Activated CD4-positive, CD25-positive, alpha-beta regulatory T cell treated with anti-CD3 and anti-CD28 coated beads, Interleukin-2, amount 50 U/mL, for 72 hours (primary cell): ENCODE results near the gene SLX4IP.

Experiments
- DNase-seq: peaks from one replicate; pipeline ENCODE4 v3.0.0; 2021

SLX4IP gene

DNA sequence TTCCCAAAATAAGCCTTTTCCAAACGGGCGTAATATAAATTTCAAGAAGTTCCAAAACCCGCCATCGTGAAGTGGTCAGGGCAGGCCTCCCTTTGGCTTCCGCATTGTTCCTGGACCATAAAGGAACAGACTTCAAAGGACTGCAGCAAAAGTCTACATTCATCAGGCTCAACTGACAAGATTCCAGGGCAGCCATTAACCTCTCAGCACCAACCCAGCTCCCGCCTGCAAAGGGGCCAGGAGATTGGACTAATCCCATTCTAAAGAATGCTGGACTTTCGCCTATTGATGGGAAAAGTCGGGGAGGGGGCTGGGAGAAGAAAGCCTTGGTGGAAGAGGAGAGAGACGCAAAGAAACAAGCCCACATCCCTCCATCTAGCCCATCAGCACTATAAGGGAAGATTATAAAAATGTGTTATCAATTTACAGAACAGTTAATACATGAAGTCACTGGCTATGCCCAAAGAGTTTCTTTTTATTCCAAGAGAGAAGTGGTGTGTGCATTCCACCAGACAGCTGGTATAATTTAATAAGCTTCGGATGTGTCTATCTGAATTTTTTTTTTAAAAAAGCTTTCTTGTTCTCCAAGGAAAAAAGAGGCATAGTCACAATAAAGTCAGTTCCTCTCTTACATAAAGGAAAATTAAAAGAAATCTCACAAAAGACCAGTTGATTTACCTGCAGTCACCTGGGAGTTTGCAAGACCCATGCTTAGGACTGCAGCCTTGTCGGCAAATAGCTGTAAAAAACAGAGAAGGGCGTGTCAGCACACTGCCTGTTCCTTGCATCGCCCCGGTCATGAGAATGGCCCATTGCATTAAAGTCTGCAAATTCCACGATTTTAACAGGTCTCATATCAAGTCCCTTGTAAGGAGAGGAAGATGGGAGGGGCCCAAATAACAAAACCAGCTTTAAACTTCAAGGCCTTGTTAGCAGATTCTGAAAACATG lies 220.9 kb downstream of the SLX4IP start:
- DNase-seq: no peak

DNA sequence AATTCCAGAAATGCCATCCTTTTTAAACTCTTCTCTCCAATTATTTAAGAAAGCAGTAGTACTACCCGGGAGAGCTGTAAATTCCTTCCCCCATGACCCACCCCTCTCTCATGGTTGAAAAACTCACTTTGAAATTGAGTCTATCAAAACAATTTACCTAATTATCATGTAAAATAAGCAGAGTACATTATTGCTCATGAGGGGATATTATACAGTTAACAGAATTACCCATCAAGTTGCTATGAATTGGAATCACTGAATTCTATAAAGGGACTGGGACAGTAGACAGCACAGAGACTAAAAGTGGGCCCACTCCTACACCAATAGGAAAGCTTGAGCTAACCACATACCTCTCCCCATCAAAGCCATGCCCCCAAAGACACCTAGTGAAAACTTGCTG lies 222.3 kb downstream of the SLX4IP start:
- no peak for DNase-seq

DNA sequence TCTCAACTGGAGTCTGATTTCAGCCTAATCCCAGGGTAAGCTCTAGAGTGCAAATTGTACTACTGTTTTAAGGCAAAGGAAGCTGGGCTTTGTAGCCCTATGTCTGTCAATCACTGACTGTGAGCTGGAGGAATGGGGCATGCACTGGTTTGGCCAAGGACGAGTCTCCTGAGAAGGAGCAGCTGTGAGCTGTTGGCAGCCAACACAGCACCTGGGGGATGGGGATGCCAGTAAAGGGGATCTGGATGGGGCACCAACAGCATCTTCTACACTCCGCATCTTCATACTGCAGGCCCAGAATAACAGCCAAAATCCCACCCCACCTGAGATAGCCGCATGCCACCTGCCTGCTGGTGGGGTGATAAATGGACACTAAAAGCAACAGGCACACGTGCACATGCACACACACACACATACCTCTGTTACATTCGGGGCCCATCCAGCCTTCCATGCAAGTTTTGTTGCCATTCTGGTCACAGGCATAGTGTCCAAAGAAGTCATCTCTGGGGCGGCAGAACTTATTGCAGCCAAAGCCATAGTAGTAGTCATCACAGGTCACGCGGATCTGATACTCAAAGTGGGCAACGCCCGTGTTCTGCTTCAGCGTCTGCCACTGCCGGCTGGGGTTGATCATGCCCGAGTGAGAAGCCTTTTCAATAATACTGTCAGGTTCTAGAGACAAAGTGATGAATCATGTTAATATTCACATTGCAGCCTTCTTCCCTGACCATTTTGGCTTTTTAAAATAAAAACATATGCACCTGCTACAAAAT lies 223.1 kb downstream of the SLX4IP start:
- no peak for DNase-seq

DNA sequence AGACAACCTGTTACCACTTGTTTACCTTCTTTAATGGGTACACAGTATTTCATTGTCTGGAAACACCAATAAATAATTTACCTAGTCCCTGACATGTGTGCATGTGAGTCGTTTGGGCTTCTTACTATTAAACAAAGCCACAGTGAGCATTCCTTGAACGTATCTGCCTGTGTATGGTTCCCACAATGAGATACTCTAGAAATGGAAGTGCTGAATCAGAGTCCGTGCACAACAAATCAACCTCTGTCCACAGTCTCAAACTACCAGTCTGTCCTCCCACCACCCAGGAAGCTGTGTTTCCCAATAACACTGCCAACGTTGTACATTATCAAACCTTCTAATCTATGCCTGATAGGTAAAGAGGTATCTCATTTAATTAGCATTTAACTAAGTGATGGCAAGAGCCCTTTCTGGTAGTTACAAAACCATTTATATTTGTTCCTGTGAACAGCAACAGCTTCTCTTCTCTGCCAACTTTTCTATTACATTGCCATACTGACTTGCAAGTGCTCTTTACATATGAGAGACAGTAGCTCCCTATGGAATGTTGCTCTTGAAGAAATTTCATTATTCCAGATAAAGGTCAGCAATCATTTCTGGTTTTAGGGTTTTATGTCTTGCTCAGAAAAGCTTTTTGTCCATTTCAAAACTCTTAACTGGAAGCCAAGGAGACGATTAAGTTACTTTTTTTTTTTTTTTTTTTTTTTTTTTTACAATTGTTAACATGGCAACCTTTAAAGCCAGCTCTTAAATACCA lies 223.9 kb downstream of the SLX4IP start:
- DNase-seq: no peak

DNA sequence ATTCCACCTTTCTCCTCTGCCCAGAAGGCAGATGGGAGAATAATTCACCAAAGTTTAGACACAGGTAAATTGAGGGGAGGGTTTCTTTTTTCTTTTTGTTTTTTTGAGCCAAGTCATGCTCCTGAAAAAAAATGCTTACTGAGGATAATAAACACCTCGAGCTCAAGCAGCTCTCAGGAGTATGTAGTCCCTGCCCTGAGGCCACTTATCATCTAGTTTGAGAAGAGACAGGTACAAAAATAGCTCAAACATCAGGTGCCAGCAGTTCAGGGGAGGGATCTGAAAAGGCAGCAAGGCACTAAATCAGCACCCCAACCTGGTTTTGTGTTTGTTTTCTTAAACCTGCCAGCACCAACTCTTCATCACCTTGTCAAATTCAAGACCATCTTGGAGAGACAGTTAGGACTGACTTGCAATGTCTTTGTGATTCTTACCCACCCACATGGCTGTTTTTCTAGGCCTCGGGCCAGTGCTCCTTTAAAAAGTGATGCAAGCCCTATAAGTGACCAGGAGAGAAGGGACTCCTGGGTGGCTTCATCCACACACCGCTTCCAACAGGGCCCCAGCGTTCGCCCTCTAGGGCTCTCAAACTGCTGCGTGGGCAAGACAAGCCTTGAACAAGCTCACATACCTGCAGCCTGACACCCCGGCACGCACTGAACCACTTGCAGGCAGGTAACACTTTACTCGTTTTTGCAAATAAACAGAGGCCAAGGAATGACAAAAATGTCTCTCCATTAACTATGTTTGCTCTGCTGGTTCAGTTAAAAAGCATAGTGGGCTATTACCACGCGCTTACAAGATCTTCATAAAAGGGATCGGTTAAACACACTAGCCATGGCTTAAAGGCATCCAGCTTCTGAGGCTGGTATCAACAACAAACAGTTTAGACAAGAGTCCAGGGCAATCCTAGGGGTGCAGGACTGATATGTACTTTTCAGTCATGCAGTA lies 224.8 kb downstream of the SLX4IP start:
- DNase-seq: no peak

DNA sequence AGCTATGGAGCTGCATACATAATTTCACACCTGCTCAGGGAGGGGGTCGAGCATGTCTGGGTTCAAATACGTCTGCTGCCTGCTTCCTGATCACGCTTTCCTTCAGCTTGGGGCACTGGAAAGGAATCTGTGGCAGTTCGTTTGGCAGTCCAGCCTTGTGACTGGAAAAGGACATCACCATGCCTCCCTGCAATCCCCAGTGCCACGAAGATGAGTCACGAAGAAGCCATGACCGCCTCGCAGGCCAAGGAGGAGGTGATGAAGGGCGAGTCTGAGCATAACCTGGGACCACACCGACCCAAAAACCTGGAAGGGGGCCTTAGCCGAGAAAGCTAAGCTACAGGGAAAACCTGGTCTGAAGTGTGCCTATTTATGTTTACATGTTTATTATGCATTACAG lies 225.6 kb downstream of the SLX4IP start:
- no peak for DNase-seq

DNA sequence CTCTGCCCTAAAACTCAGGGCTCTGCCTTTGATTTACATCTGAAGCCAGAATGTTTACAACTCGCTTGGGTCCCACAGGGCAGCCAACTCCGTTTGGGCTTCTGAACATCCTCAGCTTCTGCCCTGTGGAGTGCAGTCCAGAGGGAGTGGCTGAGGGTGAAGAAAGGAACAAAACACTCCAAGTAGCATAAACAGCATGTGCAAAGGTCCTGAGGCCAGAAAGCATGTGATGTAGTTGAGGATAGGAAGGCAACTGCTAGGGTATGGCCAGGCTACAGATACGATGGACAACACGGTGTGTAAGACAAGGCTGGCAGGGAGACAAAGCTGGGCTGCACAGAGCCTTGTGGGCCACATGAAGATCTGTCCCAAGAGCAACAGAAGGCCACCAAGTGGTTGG lies 226.2 kb downstream of the SLX4IP start:
- DNase-seq: no peak

DNA sequence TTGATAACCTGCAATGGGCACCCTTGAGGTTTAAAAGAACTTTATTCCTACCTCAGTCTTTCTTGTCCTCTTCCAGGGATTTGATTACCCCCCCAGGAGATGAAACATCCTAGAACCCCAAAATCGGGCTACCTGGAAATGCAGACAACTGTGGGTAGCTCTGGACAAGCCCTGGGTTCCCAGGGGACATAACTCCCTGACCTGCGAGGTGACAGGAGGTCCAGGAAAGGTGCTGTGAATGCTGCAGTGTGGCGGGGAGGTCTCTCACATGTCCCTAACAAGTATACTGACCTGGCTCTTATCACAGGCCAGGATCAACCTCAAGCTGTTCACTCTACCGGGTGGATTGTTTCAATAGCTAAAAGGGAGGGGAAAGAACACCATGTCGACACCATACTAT lies 227.0 kb downstream of the SLX4IP start:
- no peak for DNase-seq

DNA sequence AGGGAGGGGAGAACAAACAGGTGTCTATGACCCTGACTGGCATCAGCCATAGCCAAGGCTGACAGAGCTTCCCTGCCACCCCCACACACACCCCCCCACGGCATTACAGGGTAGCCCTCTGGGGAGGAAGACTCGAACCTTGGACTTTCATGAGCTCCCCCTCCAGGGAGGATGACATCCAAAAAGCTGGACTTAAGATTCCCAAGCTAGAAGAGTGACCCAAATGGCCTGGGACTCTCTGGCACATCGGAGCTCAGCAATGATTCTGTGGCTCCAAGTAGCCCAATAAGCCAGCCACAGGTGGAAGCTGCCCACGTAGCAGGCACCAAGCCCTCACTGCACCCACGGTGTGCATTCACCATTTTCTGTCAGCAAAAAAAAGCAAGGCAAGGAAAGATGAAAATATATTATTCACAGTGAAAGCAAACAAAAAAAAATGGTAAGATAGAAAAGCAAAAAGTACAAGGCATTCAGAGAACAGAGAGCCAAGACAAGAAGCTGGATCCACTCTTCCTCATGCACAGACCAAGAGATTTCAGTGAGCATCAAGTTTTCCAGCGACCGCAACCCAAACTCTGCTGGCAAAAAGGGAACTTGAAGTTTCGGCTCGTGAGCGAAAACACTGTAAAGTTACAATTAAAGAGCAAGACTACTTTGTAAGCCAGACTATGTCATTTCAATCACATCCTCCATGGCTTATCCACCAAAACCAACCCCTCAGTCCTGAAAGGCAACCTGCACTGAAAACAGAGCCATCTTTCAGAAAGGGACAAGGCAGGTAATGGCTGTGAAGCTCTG lies 227.8 kb downstream of the SLX4IP start:
- DNase-seq: no peak

DNA sequence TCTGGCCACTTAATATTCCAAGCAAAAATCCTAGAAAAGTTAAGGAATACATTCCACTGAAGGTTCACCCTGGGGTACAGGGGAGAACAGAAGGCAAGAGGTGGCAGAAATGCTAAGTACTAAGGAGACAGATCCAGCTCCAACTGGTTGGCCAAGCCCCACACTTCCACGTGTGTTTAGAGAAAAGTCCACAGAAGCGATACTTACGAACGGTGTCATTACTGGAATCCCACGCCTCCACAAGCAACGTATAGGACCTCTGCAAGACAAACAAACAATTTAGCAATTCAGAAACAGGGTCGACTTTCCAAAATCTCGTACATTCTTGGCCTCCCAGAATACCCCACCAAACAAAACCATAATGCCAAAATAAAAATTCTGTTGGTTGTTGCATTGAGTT lies 228.7 kb downstream of the SLX4IP start:
- DNase-seq: no peak

DNA sequence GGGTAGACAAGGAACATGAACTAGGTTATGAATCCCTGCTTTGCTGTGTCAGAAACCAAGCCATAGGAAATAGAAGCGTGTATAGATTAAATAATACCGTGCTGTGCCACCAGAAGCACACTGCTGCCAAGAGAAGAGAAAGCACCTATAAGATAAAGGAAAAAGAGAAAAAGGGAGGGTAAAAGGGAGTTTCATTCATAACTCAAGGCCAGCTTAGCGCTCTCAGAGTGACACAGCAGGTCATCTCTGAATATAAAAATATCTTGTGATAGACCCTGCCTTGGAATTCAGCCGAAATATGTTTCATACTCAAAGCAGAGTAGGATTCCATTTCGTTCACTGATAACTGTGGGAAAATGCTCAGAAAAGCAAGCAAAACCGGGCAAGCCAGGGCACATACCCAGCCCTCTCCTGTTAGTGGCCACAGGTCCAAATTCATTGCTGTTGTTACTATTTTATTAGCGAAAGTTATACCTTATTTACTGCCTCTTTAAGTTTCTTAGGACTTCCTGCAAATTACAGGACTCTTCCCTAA lies 230.0 kb downstream of the SLX4IP start:
- no peak for DNase-seq

DNA sequence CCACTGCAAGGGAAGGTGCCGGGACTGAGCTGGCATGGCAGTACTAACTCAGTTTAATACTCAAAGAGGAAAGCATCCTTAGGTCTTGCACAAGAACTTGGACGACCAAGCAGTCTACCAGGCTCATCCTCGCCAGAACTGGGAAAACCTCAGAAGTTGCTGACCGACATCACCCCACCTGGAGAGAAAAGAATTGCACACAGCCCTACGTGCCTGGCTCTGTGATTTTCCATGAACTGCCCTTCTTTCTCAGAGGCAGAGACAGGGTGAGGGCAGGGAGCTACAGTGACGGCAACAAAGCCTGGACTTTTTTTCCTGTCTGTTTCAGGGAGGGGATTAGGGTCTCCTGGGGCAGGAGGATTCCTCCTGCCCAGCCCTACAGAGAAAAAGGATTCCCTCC lies 230.7 kb downstream of the SLX4IP start:
- no peak for DNase-seq

DNA sequence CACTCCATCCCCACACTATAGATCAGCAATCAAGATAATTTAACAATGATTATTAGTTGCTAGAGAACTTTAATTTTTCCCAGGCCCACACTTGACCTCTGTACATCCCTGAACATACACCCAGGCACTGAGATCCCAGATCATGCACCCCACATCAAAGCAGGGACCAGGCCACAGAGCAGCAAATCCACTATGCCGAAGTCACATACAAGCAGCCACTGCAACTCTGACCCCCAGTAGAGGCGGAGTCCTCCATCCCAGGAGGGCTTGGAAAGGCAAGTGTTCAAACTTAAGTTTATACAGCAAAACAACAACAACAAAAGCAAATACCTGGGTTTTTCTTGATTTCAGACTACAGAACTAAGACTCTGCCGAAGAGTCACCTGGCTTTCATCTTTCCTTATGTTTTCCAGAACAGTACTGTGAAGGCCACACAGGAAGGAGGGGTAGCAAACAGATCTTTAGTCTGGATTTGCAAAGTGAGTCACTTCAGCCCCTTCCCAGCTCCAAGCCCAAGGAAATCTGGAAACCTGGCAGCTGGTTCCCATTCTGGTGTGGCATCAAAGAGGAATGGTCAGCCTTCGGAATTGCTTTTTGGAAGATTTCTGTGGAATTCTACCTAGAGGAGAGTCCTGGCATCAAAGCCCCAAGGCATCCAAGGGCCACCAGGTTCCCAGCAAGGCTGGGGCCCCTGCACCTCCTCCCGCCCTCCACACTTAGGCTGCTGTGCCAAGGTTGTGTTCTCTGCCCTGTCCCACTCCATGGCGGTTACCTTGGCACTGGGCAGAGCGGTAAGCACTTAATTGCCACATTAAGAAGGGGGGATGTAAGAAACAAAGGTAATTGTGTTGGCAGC lies 231.3 kb downstream of the SLX4IP start:
- DNase-seq: no peak

DNA sequence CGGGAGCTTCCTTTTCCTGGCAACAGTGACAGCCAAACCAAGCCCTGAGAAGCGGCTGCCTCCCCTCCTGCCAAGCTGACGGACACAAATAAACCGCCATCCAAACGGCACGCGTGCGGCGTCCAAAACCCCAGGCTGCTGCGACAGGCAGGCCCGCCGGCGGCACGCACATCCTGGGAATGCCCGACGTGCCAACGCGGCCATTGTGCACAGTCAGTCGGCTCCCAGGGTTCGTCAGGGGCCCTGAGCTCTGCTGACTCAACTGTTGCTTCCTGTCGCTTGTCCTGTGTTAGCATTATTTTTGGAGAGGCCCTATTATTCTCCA lies 231.9 kb downstream of the SLX4IP start:
- no peak for DNase-seq

DNA sequence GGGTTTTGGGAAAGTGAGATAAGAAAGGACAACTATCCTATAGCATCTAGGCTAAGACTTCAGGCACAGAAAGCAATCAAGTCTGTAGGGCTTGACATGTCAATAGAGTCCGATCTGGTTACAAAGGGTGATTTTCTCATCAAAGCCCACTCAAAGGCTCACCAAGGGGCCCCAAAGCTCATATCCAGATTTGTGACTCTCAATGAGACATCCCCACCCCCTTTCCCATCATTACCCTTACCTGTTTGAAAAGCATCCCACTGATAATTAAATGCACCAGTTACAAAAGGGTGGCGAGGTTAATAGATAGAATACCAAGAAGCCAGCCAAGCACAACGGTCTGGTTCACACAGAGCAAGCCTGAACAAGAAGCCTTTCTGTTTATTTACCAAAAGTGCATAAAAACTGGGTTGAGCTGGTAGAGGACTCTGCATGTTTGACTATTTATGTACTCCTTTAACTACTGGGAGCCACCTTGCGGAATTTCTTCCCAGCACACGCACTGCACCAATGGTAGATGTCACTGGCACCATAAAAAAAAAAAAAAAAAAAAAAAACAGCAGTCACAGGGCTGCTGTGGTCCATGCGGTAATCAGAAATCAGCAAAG lies 232.6 kb downstream of the SLX4IP start:
- no peak for DNase-seq

DNA sequence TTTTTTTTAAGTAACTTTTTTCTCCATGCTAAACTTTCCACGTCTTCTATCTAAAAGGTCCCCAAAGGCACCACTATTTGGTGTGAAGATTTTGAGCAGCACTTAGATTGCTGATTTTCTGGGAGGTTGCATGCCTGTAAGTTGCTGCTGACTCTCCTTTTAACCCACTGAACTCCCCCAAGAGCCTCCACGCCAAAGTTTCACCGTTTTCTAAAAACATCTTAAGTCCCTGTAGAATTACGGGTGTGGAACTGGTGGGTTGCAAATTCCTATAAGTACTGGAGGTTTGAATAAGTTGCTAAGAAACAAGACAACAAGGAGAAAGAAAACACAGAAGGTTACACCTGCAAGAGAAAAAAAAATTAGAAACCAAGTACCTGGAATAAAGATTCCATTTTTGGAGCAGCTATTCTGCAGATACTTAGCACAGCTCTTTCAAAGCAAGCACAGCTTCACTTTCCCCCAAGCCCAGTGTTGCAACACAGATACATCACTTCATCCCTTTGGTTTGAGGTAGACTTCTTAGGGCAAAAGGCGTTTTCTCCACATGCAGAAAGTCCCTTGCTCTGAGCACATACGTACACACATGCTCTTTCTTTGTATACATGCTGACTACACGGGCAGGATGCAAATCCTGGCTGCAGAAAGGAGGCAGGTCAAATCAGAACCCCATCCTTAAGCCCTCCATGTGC lies 233.7 kb downstream of the SLX4IP start:
- no peak for DNase-seq

DNA sequence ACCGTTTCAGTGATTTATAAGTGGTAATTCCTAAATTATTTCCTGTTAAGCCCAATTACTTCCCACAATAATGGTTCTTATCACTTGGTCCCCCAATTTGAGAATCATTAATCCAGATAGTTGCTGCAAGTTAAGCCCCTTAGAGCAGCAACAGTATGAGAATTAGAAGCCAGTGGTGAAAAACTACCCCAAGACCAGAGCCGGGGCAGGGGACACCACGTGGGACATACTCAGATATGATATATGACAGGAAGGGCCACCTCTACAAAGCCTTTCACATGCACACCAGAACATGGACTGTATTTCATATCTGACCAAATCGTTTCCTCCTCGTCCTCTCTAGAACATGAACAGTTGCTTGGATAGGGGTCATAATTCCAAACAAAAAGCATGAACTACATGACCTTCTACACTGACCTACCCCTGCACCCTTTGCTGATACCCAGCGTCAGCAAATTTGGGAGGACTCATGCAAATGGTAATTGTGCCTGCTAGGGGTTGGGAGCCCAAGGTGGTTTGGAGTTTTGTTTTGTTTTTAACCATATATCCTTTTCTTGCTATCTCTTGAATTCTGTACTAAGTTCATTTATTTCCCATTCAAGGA lies 234.8 kb downstream of the SLX4IP start:
- no peak for DNase-seq

DNA sequence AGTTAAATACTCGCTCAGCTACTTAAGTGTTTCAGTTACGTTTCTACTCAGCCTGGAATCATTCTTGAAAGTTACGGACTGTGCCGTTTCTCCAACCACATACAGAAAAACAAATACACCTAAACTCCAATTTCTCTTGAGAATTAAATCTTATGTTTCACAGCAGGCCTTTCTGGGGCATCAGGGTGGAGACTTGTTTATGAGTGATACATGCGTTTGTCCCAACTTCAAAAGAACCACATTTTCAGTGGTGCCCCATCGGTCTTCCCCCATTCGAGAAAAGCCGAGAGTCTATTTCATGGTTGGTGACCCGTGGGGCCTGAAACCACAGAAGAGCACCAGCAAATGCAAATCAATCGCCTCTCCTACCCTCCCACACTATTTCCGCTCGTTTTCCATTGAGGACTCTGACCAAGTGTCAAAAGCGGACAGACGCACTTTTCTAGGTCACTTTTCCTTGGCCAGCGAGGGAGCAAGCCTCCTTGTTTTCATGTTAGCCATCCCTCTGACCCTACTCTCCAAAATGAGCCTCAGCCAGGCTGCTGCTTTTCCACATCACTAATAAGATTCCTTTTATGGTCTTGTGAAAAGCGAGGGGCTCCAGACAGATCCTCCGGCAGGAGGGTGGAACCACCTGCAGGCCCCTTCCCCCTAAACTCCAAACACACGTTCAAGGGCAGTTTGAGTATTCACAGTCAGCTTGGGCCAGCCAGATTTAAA lies 235.6 kb downstream of the SLX4IP start:
- no peak for DNase-seq
